Body of pancreas (tissue), 4 donors: ENCODE data around the gene RNF32. TPM values are rescaled to one million over a fixed set of nuclear protein-coding genes. Genes with fewer than 3 reads are reported as not detected.

Source experiments
- ATAC-seq: fragments of 150-250 bp; one replicate; pipeline ENCODE4 v1.9.1; 2016
- DNase-seq, 4 donors: peaks; one replicate each; pipeline ENCODE4 v3.0.0-alpha.2; 2019
- H3K27ac ChIP-seq, 4 donors: fragments of 200-600 bp; sonication (generic); 1 replicate in 3 of 4; 2 replicates in 1 of 4; pipeline versions ENCODE4 v1.5.1 to v1.6.1; 2016 to 2019; ENCODE audit warnings: mild to moderate bottlenecking in 1 of 4, mixed read lengths in 1 of 4, moderate library complexity in 1 of 4
- H3K27me3 ChIP-seq, 2 donors: fragments of 200-600 bp; sonication (generic); one replicate each; pipeline ENCODE4 v1.6.0; 2016; ENCODE audit warnings: mild to moderate bottlenecking in 1 of 2
- H3K36me3 ChIP-seq, 2 donors: fragments of 200-600 bp; sonication (generic); replicated peaks in 1 of 2; 2 replicates each; pipeline ENCODE4 v1.5.1; 2016; ENCODE audit warnings: low read depth in 2 of 2; ENCODE audit not compliant: insufficient read depth in 1 of 2
- H3K4me1 ChIP-seq: fragments of 200-600 bp; sonication (generic); one replicate; pipeline ENCODE4 v1.6.0; 2016
- H3K4me3 ChIP-seq, 2 donors: fragments of 200-600 bp; sonication (generic); 1 replicate in 1 of 2; 2 replicates in 1 of 2; pipeline ENCODE4 v1.5.1; 2016 to 2019
- H3K9me3 ChIP-seq, 3 donors: fragments of 200-600 bp; sonication (generic); 1 replicate in 2 of 3; 2 replicates in 1 of 3; pipeline ENCODE4 v1.5.1; 2016
- CTCF ChIP-seq, 7 experiments: fragments of 450-650 bp in 4 of 7; fragments of 200-600 bp in 3 of 7; sonication (generic) in 3 of 7; IDR thresholded peaks; one replicate each; pipeline ENCODE4 v1.5.1; 2016 to 2019; ENCODE audit warnings: antibody characterized with exemption in 7 of 7
- POLR2A ChIP-seq, 3 donors: fragments of 450-650 bp; IDR thresholded peaks; one replicate each; pipeline ENCODE4 v1.6.1; 2016; ENCODE audit warnings: antibody characterized with exemption in 3 of 3, mild to moderate bottlenecking in 2 of 3
- WGBS, 2 donors: methylation state at CpG; one replicate each; pipeline ENCODE4 v1.1.5; 2017; 5-methylcytosine and 5-hydroxymethylcytosine counted together
- intact Hi-C: fragments of 100-400 bp; cut with DNase I; formaldehyde crosslinking; loops from one replicate; pipeline ENCODE4 v1.15.1; 2023
- total RNA-seq, 2 donors: library from RNA; depleted of rRNA; stranded (reverse); fragments of >200 nt; gene quantifications; one replicate each; pipeline ENCODE4 v1.1.0, GENCODE V29; 2016

The RNF32 gene
- total RNA-seq, result under 1 TPM; 0.26 to 0.99 TPM

GRCh38 chr7:156640257-156640948 is at the start of gene RNF32:
Gene RNF32, plus strand, starts transcription at chr7:156640774. Its CDS starts 3,104 bp downstream, at chr7:156643878.
- TF ChIP-seq POLR2A (IDR thresholded peaks at IDR 0.05) (peak; percentile 36 to 77 (median 67)), CTCF (IDR thresholded peaks at IDR 0.05) (no peak)
- peak; percentile 99 for ATAC-seq

GRCh38 chr7:156592155-156592884 is 48.3 kb upstream of the RNF32 start:
- TF ChIP-seq POLR2A (IDR thresholded peaks at IDR 0.05), result no peak
- TF ChIP-seq CTCF (IDR thresholded peaks at IDR 0.05), result no peak
- H3K27ac ChIP-seq, result no peak overlapping the region
- intact Hi-C loops, result no loop called here
- no peak overlapping the region for H3K4me3 ChIP-seq
- H3K4me1 ChIP-seq, result no peaks in the 10 kb centered on the region
- ATAC-seq, result no peak
- H3K27me3 ChIP-seq, result no peaks in the 10 kb centered on the region
- no peaks in the 10 kb centered on the region for H3K36me3 ChIP-seq
- no peak for DNase-seq
- no peaks in the 10 kb centered on the region for H3K9me3 ChIP-seq
- WGBS, 2 donors, result 80 to 84% methylated on average over 4 of the region's 4 CpGs

More at GRCh38 chr7:156640257-156640948, at the start of gene RNF32:
- H3K27me3 ChIP-seq, result no peaks in the 10 kb centered on the region
- DNase-seq, result peak; percentile 97 to 99 (median 98)
- peak within 1 kb of the TSS; percentile 66 to 71 for H3K4me3 ChIP-seq
- H3K4me1 ChIP-seq, result peaks cover 18% of the 10 kb centered on the region
- H3K9me3 ChIP-seq, result no peaks in the 10 kb centered on the region
- H3K36me3 ChIP-seq, result no peaks in the 10 kb centered on the region
- peak within 1 kb of the TSS; percentile 51 to 82 (median 75) for H3K27ac ChIP-seq
- intact Hi-C loops, result no loop called here
- WGBS, 2 donors, result 0 to 2% methylated on average over 22 to 85 of the region's 85 CpGs

GRCh38 chr7:156594283-156595080 is 46.1 kb upstream of the RNF32 start:
- no peaks in the 10 kb centered on the region for H3K27me3 ChIP-seq
- DNase-seq (no peak), ATAC-seq (no peak)
- TF ChIP-seq POLR2A (IDR thresholded peaks at IDR 0.05), result no peak
- H3K4me3 ChIP-seq, result no peak overlapping the region
- intact Hi-C loops, result no loop called here
- H3K27ac ChIP-seq, result no peak overlapping the region
- 86 to 89% methylated on average over 6 of the region's 6 CpGs for WGBS, 2 donors
- no peaks in the 10 kb centered on the region for H3K36me3 ChIP-seq
- no peaks in the 10 kb centered on the region for H3K9me3 ChIP-seq
- H3K4me1 ChIP-seq, result no peaks in the 10 kb centered on the region

- TF ChIP-seq POLR2A (IDR thresholded peaks at IDR 0.05) (no peak), CTCF (IDR thresholded peaks at IDR 0.05) (no peak)
- intact Hi-C loops, result no loop called here
- Histone ChIP-seq H3K4me1 (no peaks in the 10 kb centered on the region), H3K4me3 (no peak overlapping the region), H3K9me3 (no peaks in the 10 kb centered on the region), H3K27ac (no peak overlapping the region), H3K27me3 (no peaks in the 10 kb centered on the region), H3K36me3 (no peaks in the 10 kb centered on the region)
- DNase-seq (no peak), ATAC-seq (no peak)
- 83 to 94% methylated on average over 8 of the region's 8 CpGs for WGBS, 2 donors
Measured at GRCh38 chr7:156600496-156600895, 40.1 kb upstream of the RNF32 start.

GRCh38 chr7:156602283-156602682 is 38.3 kb upstream of the RNF32 start:
- no peaks in the 10 kb centered on the region for H3K27me3 ChIP-seq
- H3K4me3 ChIP-seq, result no peak overlapping the region
- ATAC-seq, result no peak
- DNase-seq, result no peak
- peaks cover 2% of the 10 kb centered on the region for H3K4me1 ChIP-seq
- whole genome bisulfite sequencing, 2 donors, result 79 to 89% methylated on average over 4 of the region's 4 CpGs
- no peak overlapping the region for H3K27ac ChIP-seq
- no peaks in the 10 kb centered on the region for H3K36me3 ChIP-seq
- no peak for TF ChIP-seq CTCF (IDR thresholded peaks at IDR 0.05)
- TF ChIP-seq POLR2A (IDR thresholded peaks at IDR 0.05), result no peak
- intact Hi-C loops, result no loop called here
- H3K9me3 ChIP-seq, result no peaks in the 10 kb centered on the region
